Stomach (tissue), 9 donors: ENCODE measurements around the gene PPP1R14B. TPM values are rescaled to one million over a fixed set of nuclear protein-coding genes. Genes with fewer than 3 reads are reported as not detected.

Experiments used
- DNase-seq, 2 donors: peaks; one replicate each; pipeline versions ENCODE4 v3.0.0 to v3.0.0-alpha.2; 2013 to 2019
- H3K27ac ChIP-seq, 5 donors: fragments of 200-600 bp in 4 of 5; sonication (generic) in 4 of 5; one replicate each; pipeline ENCODE4 v1.5.1; 2013 to 2019; ENCODE audit warnings: mild to moderate bottlenecking in 1 of 5, moderate library complexity in 1 of 5
- H3K27me3 ChIP-seq, 3 donors: fragments of 200-600 bp; sonication (generic); one replicate each; pipeline ENCODE4 v1.5.1; 2017 to 2019; ENCODE audit warnings: mixed run types in 1 of 3
- H3K36me3 ChIP-seq, 4 donors: fragments of 200-600 bp; sonication (generic); 1 replicate in 3 of 4; 2 replicates in 1 of 4; pipeline ENCODE4 v1.5.1; 2016 to 2019
- H3K4me1 ChIP-seq, 4 donors: fragments of 200-600 bp; sonication (generic); one replicate each; pipeline ENCODE4 v1.5.1; 2016 to 2019
- H3K4me3 ChIP-seq, 4 donors: fragments of 200-600 bp; sonication (generic) in 3 of 4; one replicate each; pipeline ENCODE4 v1.5.1; 2016 to 2019; ENCODE audit warnings: mild to moderate bottlenecking in 1 of 4
- H3K9me3 ChIP-seq, 4 donors: fragments of 200-600 bp; sonication (generic); one replicate each; pipeline ENCODE4 v1.5.1; 2016 to 2019
- CTCF ChIP-seq, 7 experiments: fragments of 450-650 bp in 4 of 7; fragments of 200-600 bp in 3 of 7; sonication (generic) in 3 of 7; IDR thresholded peaks; one replicate each; pipeline ENCODE4 v1.5.1; 2016 to 2019; ENCODE audit warnings: antibody characterized with exemption in 7 of 7, control low read depth in 2 of 7, mild to moderate bottlenecking in 1 of 7
- EP300 ChIP-seq: sonication (generic); formaldehyde crosslinking; IDR thresholded peaks from one replicate; pipeline ENCODE4 v1.6.1; 2017; ENCODE audit warnings: antibody characterized with exemption
- POLR2A ChIP-seq, 4 donors: fragments of 450-650 bp; IDR thresholded peaks; one replicate each; pipeline ENCODE4 v1.6.1; 2016; ENCODE audit warnings: antibody characterized with exemption in 4 of 4, control low read depth in 2 of 4, mild to moderate bottlenecking in 1 of 4, moderate library complexity in 1 of 4
- POLR2AphosphoS5 ChIP-seq, 3 donors: sonication (generic); formaldehyde crosslinking; IDR thresholded peaks; one replicate each; pipeline ENCODE4 v1.6.1; 2016; ENCODE audit warnings: antibody characterized with exemption in 3 of 3
- WGBS, 5 donors: extraction: QIAGEN DNeasy Blood & Tissue Kit in 3 of 5; methylation state at CpG; one replicate each; pipeline versions ENCODE4 v1.1.5 to v1.1.7; 2013 to 2018; 5-methylcytosine and 5-hydroxymethylcytosine counted together
- intact Hi-C: fragments of 100-400 bp; cut with DNase I; formaldehyde crosslinking; loops from one replicate; pipeline ENCODE4 v1.15.1; 2023; ENCODE audit warnings: low total_unique reads
- polyA plus RNA-seq, 3 donors: library from polyadenylated mRNA; stranded (reverse); fragments of 200-250 nt; gene quantifications; one replicate each; pipeline ENCODE4 v1.2.3, GENCODE V29; 2013
- total RNA-seq, 5 donors: library from RNA; depleted of rRNA; stranded (reverse); fragments of >200 nt; gene quantifications; one replicate each; pipeline versions ENCODE4 v1.1.0 to v1.2.3, GENCODE V29; 2014 to 2016
- donor health status: healthy with polysubstance abuse.
- donor health status: Bipolar disorder and iron deficiency.
- donor health status: healthy.

PPP1R14B gene
- total and polyA plus RNA-seq, 8 donors: 39.3 to 234 (median 77.6) TPM

- Histone ChIP-seq H3K27ac (peak within 1 kb of the TSS; percentile 94 to 99 (median 98)), H3K36me3 (peaks cover 3 to 28% (median 17%) of the 10 kb centered on the region in 4 donors), H3K9me3 (no peaks in the 10 kb centered on the region), H3K27me3 (peaks cover 0 to 13% (median 2%) of the 10 kb centered on the region in 3 donors), H3K4me3 (peak within 1 kb of the TSS; percentile 84 to 88 (median 86)), H3K4me1 (peaks cover 17 to 57% (median 43%) of the 10 kb centered on the region in 4 donors)
- TF ChIP-seq POLR2AphosphoS5 (IDR thresholded peaks at IDR 0.05) (peak; percentile 17 to 50 (median 25)), EP300 (no peak), CTCF (IDR thresholded peaks at IDR 0.05) (no peak)
- 0 to 1% (median 0%) methylated on average over 14 to 102 of the region's 102 CpGs for WGBS, 5 donors
- peak; percentile 92 to 95 for DNase-seq
- intact Hi-C loops: no loop called here
These were observed 38.5 kb upstream of the PPP1R14B start, which contains the start of gene GPR137 for GRCh38 chr11:64284962-64285884. TSS of gene GPR137 (plus strand) at chr11:64285848. CDS start at chr11:64286525, 677 bp downstream.

GRCh38 chr11:64284048-64284961 is 37.6 kb upstream of the PPP1R14B start, which contains the start of gene BAD:
TSS of gene BAD (minus strand) at chr11:64284665. CDS start at chr11:64284368, 297 bp downstream.
- peaks cover 0 to 5% (median 0%) of the 10 kb centered on the region in 3 donors for H3K27me3 ChIP-seq
- H3K27ac ChIP-seq: peak within 1 kb of the TSS; percentile 94 to 99 (median 98)
- H3K36me3 ChIP-seq: peaks cover 3 to 25% (median 18%) of the 10 kb centered on the region in 4 donors
- no peaks in the 10 kb centered on the region for H3K9me3 ChIP-seq
- peaks cover 17 to 57% (median 43%) of the 10 kb centered on the region in 4 donors for H3K4me1 ChIP-seq
- intact Hi-C loops: no loop called here
- 2 to 6% (median 3%) methylated on average over 26 to 44 of the region's 44 CpGs for WGBS, 5 donors
- peak within 1 kb of the TSS; percentile 84 to 88 (median 86) for H3K4me3 ChIP-seq
- TF ChIP-seq CTCF (IDR thresholded peaks at IDR 0.05) (no peak), POLR2AphosphoS5 (IDR thresholded peaks at IDR 0.05) (peak in 2 of 3 donors; percentile 63 to 75), POLR2A (IDR thresholded peaks at IDR 0.05) (peak in 1 of 4 donors; percentile 4)
- DNase-seq: peak; percentile 97 to 98

GRCh38 chr11:64283092-64283491 is 36.3 kb upstream of the PPP1R14B start:
- Histone ChIP-seq H3K4me1 (peaks cover 17 to 57% (median 43%) of the 10 kb centered on the region in 4 donors), H3K36me3 (peaks cover 4 to 35% (median 30%) of the 10 kb centered on the region in 4 donors), H3K27ac (peak overlapping the region in 2 of 5 donors; percentile 94 to 98), H3K27me3 (no peaks in the 10 kb centered on the region), H3K9me3 (no peaks in the 10 kb centered on the region), H3K4me3 (peak overlapping the region in 2 of 4 donors; percentile 84 to 86)
- no peak for TF ChIP-seq POLR2AphosphoS5 (IDR thresholded peaks at IDR 0.05)
- TF ChIP-seq CTCF (IDR thresholded peaks at IDR 0.05): no peak
- no peak for TF ChIP-seq EP300
- TF ChIP-seq POLR2A (IDR thresholded peaks at IDR 0.05): no peak
- intact Hi-C loops: no loop called here
- WGBS, 5 donors: 82 to 87% (median 83%) methylated on average over 3 of the region's 3 CpGs
- DNase-seq: no peak
